Stimulated activated CD4-positive, alpha-beta T cell treated with anti-CD3 and anti-CD28 coated beads, Interleukin-15, amount 100 ng/mL, for 48 hours (primary cell): Measurements from ENCODE around the gene ARHGEF17.

ENCODE experiments used
- DNase-seq, 2 donors: peaks; one replicate each; pipeline ENCODE4 v3.0.0-alpha.2; 2020; ENCODE audit warnings: low read depth in 2 of 2

ARHGEF17 gene

GRCh38 chr11:73356979-73357860 lies 49.1 kb downstream of the ARHGEF17 start:
- no peak for DNase-seq

DNA sequence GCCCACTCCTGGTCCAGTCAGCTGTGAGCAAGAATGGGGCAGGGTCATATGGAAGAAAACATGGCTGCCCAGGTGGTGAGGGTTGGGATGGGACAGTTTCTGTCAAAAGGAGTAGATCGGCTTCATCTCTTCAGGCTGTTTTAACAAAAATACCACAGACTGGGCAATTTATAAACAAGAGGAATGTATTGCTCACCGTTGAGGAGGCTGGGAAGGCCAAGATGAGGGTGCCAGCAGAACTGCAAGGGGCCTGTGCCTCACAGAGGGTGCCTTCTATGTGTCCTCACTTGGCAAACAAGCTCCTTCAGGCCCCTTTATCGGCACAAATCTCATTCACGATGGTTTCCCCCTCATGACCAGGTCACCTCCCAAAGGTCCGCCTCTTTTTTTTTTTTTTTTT lies 50.0 kb downstream of the ARHGEF17 start:
- DNase-seq, result no peak

- no peak for DNase-seq
These were observed 51.3 kb downstream of the ARHGEF17 start for GRCh38 chr11:73359341-73359740.

GRCh38 chr11:73359930-73360742 lies 52.1 kb downstream of the ARHGEF17 start:
- DNase-seq, result no peak

DNA sequence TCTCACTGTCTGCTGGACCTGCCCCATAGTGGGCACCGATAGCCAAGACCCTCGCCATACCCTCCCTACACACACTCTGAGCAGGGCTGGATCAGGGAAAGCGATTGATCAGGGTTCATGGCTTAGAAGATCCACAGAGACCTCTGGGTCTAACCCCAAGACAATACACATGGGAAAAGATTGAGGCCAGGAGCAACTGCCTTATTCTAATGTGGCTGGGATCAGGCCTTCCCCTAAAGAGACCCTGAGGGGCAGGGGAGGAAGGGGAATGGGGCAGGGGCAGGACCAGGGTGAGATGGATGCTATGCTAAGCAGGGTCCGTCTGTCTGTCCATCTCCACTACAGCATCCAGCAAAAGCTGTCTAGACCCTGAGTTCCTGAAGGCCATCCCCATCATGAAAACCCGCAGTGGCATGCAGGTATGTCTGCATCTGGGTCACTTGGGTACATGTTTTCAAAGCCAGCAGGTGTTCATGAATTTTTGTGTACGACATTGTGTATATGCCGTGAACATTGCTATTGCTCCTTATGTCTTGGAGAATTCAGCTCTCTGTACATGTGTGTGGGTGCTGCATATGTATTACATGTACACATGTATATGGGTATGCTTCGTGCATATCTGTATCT lies 52.8 kb downstream of the ARHGEF17 start:
- no peak for DNase-seq

GRCh38 chr11:73361953-73362776 lies 54.1 kb downstream of the ARHGEF17 start:
- DNase-seq, result no peak

- no peak for DNase-seq
These were observed 55.1 kb downstream of the ARHGEF17 start for GRCh38 chr11:73363147-73363546.

DNA sequence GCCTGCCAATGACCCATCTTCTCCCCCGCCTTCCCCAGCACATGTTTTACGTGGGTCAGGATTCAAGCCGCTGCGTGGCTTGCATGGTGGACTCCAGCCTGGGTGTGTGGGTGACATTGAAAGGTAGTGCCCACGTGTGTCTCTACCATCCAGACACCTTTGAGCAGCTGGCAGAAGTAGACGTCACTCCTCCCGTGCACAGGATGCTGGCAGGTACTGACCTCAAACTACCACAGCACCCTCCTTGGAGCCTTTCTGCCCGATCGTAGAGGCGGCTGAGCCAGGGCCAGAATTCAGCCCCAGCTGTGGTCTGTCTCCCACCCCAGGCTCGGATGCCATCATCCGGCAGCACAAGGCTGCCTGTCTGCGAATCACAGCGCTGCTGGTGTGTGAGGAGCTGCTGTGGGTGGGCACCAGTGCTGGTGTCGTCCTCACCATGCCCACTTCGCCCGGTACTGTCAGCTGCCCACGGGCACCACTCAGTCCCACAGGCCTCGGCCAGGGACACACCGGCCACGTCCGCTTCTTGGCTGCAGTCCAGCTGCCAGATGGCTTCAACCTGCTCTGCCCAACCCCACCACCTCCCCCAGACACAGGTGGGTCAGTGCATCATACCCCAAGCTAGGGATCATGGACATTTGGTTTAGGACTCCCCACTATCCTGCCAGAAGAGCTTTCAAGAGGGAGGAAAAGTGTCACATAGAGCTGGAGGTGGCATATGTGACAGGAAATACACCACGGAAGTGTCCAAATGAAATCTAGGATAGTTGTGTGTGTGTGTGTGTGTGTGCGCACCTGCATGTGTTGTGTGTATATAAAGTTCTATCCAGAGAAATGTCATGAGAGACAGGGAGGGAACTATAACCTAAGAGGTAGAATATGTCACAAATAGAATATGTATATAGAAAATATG lies 57.5 kb downstream of the ARHGEF17 start:
- no peak for DNase-seq

- DNase-seq, result no peak
These were observed 58.2 kb downstream of the ARHGEF17 start for GRCh38 chr11:73366265-73366610.

- DNase-seq, result no peak
These were observed 58.9 kb downstream of the ARHGEF17 start for GRCh38 chr11:73366953-73367352.

- DNase-seq, result no peak
These were observed 59.5 kb downstream of the ARHGEF17 start for GRCh38 chr11:73367482-73368024.

DNA sequence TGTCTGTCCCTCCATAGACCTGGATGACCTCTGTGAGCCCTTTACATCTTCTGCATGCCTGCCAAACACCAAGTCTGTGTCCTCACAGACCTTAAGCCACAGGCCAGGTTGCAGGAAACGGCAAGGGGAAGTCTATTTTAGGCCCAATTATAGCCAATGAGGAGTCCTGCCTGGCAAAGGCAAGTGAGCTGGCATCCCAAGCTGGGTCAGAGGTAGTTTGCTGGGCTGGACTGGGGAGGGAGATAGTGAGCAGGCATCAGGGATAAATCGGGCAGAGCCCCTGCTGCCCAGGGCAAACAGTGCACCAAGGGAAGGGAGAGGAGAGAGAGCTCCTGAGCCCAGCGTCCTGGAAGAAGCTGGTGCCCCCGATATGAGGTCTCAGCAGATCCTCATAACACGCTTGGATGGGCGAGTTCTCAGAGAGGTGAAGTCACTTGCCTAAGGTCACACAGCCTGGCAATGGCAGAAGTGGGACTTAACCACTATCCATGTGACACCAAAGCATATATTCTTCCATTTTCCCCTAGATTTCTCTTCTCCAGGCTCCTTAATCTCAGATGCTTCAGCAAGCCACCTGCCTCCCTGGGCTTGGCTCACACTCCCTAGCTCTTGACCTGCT lies 64.4 kb downstream of the ARHGEF17 start:
- DNase-seq, result no peak

DNA sequence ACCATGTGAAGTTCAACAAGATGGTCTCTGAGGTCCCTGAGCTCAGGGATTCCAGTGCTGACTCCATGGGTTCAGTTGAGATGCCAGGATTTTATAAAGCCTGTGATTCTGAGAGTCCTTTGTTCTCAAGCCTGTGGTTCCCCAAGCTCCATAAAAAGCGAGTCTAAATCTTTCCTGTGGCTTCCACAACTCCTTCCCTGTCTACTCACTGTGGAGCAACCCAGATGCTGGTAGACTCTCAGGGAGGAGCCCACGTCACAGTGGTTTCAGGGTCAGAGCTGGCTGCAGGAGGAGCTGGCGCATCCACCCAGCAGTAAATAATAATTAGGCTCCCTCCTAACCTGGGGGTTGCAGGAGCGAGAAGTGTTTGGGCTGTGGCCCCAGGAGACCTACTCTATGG lies 66.1 kb downstream of the ARHGEF17 start:
- no peak for DNase-seq

- no peak for DNase-seq
These were observed 67.7 kb downstream of the ARHGEF17 start for GRCh38 chr11:73375830-73376159.

- peak; percentile 81 to 92 for DNase-seq
These were observed 68.2 kb downstream of the ARHGEF17 start, which contains the start of gene RELT for GRCh38 chr11:73376160-73376802. Gene RELT, plus strand, starts transcription at chr11:73376399. Its CDS starts 12,738 bp downstream, at chr11:73389137.

GRCh38 chr11:73376803-73377629 lies 68.9 kb downstream of the ARHGEF17 start:
- peak; percentile 33 to 41 for DNase-seq

- no peak for DNase-seq
These were observed 71.3 kb downstream of the ARHGEF17 start for GRCh38 chr11:73379189-73379880.

DNA sequence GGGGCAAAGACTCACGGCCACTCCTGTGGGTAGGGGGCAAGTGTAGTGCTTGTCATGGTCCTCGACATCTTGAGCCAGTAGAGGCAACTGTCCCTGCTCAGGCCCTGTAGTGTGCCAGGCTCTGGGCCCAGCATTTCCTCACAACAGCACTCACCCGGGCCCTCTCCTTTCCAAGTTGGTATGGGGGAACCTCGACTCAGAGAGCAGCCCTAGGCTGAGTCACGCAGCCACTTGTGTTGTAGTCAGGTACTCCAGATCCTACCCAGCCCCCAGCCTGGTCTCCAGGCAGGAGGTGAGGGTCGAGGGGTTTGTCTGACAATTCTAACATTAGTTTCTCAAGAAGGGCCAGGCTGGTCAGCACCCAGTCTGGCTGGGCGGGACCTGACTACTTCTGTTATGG lies 72.3 kb downstream of the ARHGEF17 start:
- DNase-seq, result no peak
